ENCODE results near the gene YES1. TPM values are rescaled to one million over a fixed set of nuclear protein-coding genes. Genes with fewer than 3 reads are reported as not detected.
A peak's percentile ranks its signal among the peaks of the same experiment; 100 is the strongest.

Gene YES1
- 10 to 100 TPM; 13.8 to 17.9 TPM for total RNA-seq
- polyA plus RNA-seq = 1 to 10 TPM in 2 of 3 donors, under 1 TPM in 1; 0.68 to 3.3 (median 2.9) TPM
- 19.8 to 89.2 (median 29.8) reads per million in 6 experiments for total RNA-seq

GRCh38 chr18:811892-812375 lies at the start of gene YES1:
TSS of gene YES1 (minus strand) at chr18:812242. CDS start at chr18:756827, 55,415 bp downstream.
- ATAC-seq = peak; percentile 53 to 58
- Mint-ChIP-seq H3K9me3 (no peaks in the 10 kb centered on the region), H3K27ac (peak within 1 kb of the TSS; percentile 96 to 100 (median 98)), H3K4me1 (peaks cover 36 to 77% (median 73%) of the 10 kb centered on the region in 4 donors), H3K27me3 (peaks cover 0 to 3% (median 0%) of the 10 kb centered on the region in 5 donors), H3K36me3 (peaks cover 0 to 4% (median 0%) of the 10 kb centered on the region in 3 donors), H3K4me3 (peak within 1 kb of the TSS; percentile 89 to 99 (median 95))
- DNase-seq = peak in 4 of 10 donors; percentile 64 to 82 (median 70)
- POLR2A ChIA-PET = interaction anchor here (0.6 to 5.1 kb wide), 5 partner anchors 9 to 101 kb away, joined by 3 to 42 read pairs (median 7); partner anchors contain the start of gene ENOSF1

GRCh38 chr18:857986-858385 lies 45.9 kb upstream of the YES1 start:
- Mint-ChIP-seq H3K27ac (peak overlapping the region in 1 of 10 donors; percentile 35), H3K4me3 (no peak overlapping the region), H3K36me3 (no peaks in the 10 kb centered on the region), H3K4me1 (no peaks in the 10 kb centered on the region), H3K9me3 (no peaks in the 10 kb centered on the region), H3K27me3 (peaks cover 3 to 14% (median 14%) of the 10 kb centered on the region in 5 donors)
- DNase-seq (no peak), ATAC-seq (no peak)
- POLR2A ChIA-PET = no interaction called here

DNA sequence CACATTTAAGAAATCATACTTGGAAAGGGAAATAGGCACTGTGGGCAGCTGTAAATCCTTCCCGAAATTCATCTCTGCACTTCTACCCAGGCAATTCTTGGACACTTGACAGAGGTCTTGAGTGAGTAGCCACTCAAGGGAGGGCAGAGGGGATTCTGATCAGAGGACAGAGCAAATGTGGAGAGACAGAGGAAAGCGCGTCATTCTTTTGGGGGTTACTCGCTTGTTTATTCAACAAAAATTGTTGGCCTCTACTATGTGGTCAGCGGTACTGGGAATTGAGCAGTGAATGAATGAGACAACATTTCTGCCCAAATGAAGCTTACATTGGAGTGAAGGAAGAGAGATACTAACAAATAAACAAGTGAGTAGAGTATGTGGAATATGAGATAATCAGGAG lies 41.4 kb upstream of the YES1 start:
- no peaks in the 10 kb centered on the region for H3K9me3 Mint-ChIP-seq
- H3K4me3 Mint-ChIP-seq = no peak overlapping the region
- no peak for ATAC-seq
- H3K36me3 Mint-ChIP-seq = no peaks in the 10 kb centered on the region
- POLR2A ChIA-PET = no interaction called here
- no peaks in the 10 kb centered on the region for H3K4me1 Mint-ChIP-seq
- no peak overlapping the region for H3K27ac Mint-ChIP-seq
- H3K27me3 Mint-ChIP-seq = peaks cover 10 to 17% (median 11%) of the 10 kb centered on the region in 5 donors
- no peak for DNase-seq

GRCh38 chr18:850960-851359 lies 38.9 kb upstream of the YES1 start:
- no peak for ATAC-seq
- no peaks in the 10 kb centered on the region for H3K36me3 Mint-ChIP-seq
- POLR2A ChIA-PET = no interaction called here
- no peak for DNase-seq
- H3K4me1 Mint-ChIP-seq = no peaks in the 10 kb centered on the region
- H3K9me3 Mint-ChIP-seq = no peaks in the 10 kb centered on the region
- H3K27ac Mint-ChIP-seq = no peak overlapping the region
- H3K4me3 Mint-ChIP-seq = no peak overlapping the region
- H3K27me3 Mint-ChIP-seq = peaks cover 8 to 16% (median 10%) of the 10 kb centered on the region in 5 donors

DNA sequence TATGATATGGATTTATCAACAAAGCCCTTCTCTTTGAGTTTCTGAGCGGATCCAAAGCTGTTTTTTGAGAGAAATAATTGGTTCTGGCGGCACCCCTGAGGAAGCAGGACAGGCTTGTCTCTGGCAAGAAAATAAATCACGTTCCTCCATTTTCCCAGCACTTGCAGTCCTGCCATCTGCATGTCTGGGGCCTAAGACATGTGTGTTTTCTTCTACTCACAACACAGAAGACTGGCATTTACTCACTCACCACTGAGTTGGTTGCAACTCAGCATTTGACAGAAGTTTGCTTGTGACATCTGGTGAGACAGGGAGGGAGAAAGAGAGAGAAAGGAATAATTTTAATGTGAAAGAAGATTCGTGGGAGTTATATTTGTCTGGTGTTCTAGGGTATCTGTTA lies 37.0 kb upstream of the YES1 start:
- no peaks in the 10 kb centered on the region for H3K9me3 Mint-ChIP-seq
- POLR2A ChIA-PET = no interaction called here
- no peak overlapping the region for H3K4me3 Mint-ChIP-seq
- DNase-seq (no peak), ATAC-seq (no peak)
- H3K4me1 Mint-ChIP-seq = no peaks in the 10 kb centered on the region
- H3K27ac Mint-ChIP-seq = no peak overlapping the region
- H3K36me3 Mint-ChIP-seq = no peaks in the 10 kb centered on the region
- peaks cover 6 to 16% (median 8%) of the 10 kb centered on the region in 5 donors for H3K27me3 Mint-ChIP-seq

GRCh38 chr18:848062-848861 lies 36.2 kb upstream of the YES1 start:
- Mint-ChIP-seq H3K4me3 (no peak overlapping the region), H3K27me3 (peaks cover under 1 to 14% (median 2%) of the 10 kb centered on the region in 5 donors), H3K4me1 (no peaks in the 10 kb centered on the region), H3K9me3 (no peaks in the 10 kb centered on the region), H3K36me3 (no peaks in the 10 kb centered on the region), H3K27ac (no peak overlapping the region)
- no peak for DNase-seq
- POLR2A ChIA-PET = no interaction called here
- ATAC-seq = no peak

GRCh38 chr18:845152-845819 lies 33.2 kb upstream of the YES1 start:
- H3K27me3 Mint-ChIP-seq = peaks cover 0 to 7% (median 3%) of the 10 kb centered on the region in 5 donors
- no peaks in the 10 kb centered on the region for H3K36me3 Mint-ChIP-seq
- POLR2A ChIA-PET = no interaction called here
- H3K27ac Mint-ChIP-seq = no peak overlapping the region
- no peaks in the 10 kb centered on the region for H3K9me3 Mint-ChIP-seq
- H3K4me3 Mint-ChIP-seq = no peak overlapping the region
- DNase-seq (no peak), ATAC-seq (no peak)
- no peaks in the 10 kb centered on the region for H3K4me1 Mint-ChIP-seq

GRCh38 chr18:841647-842370 lies 29.8 kb upstream of the YES1 start:
- ATAC-seq (no peak), DNase-seq (no peak)
- Mint-ChIP-seq H3K36me3 (no peaks in the 10 kb centered on the region), H3K4me3 (no peak overlapping the region), H3K27ac (peak overlapping the region in 2 of 10 donors; percentile 43 to 53), H3K4me1 (peaks cover 0 to 3% (median under 1%) of the 10 kb centered on the region in 4 donors), H3K27me3 (peaks cover 0 to 5% (median 3%) of the 10 kb centered on the region in 5 donors), H3K9me3 (no peaks in the 10 kb centered on the region)
- POLR2A ChIA-PET = no interaction called here

GRCh38 chr18:840516-840915 lies 28.5 kb upstream of the YES1 start:
- Mint-ChIP-seq H3K36me3 (no peaks in the 10 kb centered on the region), H3K27me3 (peaks cover 0 to 5% (median 3%) of the 10 kb centered on the region in 5 donors), H3K4me1 (peaks cover 0 to 3% (median under 1%) of the 10 kb centered on the region in 4 donors), H3K9me3 (no peaks in the 10 kb centered on the region), H3K4me3 (no peak overlapping the region), H3K27ac (no peak overlapping the region)
- ATAC-seq = no peak
- POLR2A ChIA-PET = no interaction called here
- DNase-seq = no peak

GRCh38 chr18:840023-840408 lies 28.0 kb upstream of the YES1 start:
- POLR2A ChIA-PET = interaction anchor here (1.5 kb wide), 1 partner anchor 10 kb away, joined by 7 read pairs; no protein-coding TSS in a partner anchor
- H3K27me3 Mint-ChIP-seq = peaks cover 0 to 5% (median 3%) of the 10 kb centered on the region in 5 donors
- no peaks in the 10 kb centered on the region for H3K36me3 Mint-ChIP-seq
- no peaks in the 10 kb centered on the region for H3K9me3 Mint-ChIP-seq
- H3K4me1 Mint-ChIP-seq = peaks cover 0 to 3% (median under 1%) of the 10 kb centered on the region in 4 donors
- no peak for DNase-seq
- no peak overlapping the region for H3K27ac Mint-ChIP-seq
- ATAC-seq = no peak
- H3K4me3 Mint-ChIP-seq = no peak overlapping the region

- H3K4me1 Mint-ChIP-seq = peaks cover 0 to 3% (median under 1%) of the 10 kb centered on the region in 4 donors
- no peaks in the 10 kb centered on the region for H3K36me3 Mint-ChIP-seq
- H3K9me3 Mint-ChIP-seq = no peaks in the 10 kb centered on the region
- ATAC-seq (peak; percentile 95 to 100), DNase-seq (peak; percentile 72 to 89 (median 84))
- H3K27ac Mint-ChIP-seq = peak overlapping the region in 2 of 10 donors; percentile 44 to 50
- H3K27me3 Mint-ChIP-seq = peaks cover 0 to 5% (median 3%) of the 10 kb centered on the region in 5 donors
- POLR2A ChIA-PET = interaction anchor here (0.5 to 1.5 kb wide), 4 partner anchors 9 to 139 kb away, joined by 3 to 7 read pairs (median 6); partner anchors contain the start of gene ENOSF1
- peak overlapping the region in 1 of 10 donors; percentile 7 for H3K4me3 Mint-ChIP-seq
Measured at GRCh38 chr18:839224-840022, 27.4 kb upstream of the YES1 start.

All from naive thymus-derived CD8-positive, alpha-beta T cell (primary cell).